Endothelial cell of umbilical vein (primary cell): ENCODE results near the gene FARP2. TPM values are rescaled to one million over a fixed set of nuclear protein-coding genes. Genes with fewer than 3 reads are reported as not detected.

Experiments used
- BruUV-seq: library from RNA; stranded (reverse); fragments of 400-500 nt; replicated peaks from 2 replicates; lab custom pipeline; 2021; lab: Mats Ljungman, UMichigan
- CTCF ChIA-PET: fragments of 300-600, 350-600 bp; sonication (Branson Sonifier 250); formaldehyde crosslinking; loops from one replicate; lab custom pipeline; 2021; ENCODE audit warnings: antibody characterized with exemption, inconsistent platforms; lab: Charles Lee
- POLR2A ChIA-PET: fragments of 300-600, 350-600 bp; sonication (Branson Sonifier 250); formaldehyde crosslinking; loops from one replicate; lab custom pipeline; 2021; ENCODE audit warnings: antibody characterized with exemption, inconsistent platforms; lab: Charles Lee
- DNase-seq: peaks from one replicate; pipeline ENCODE4 v3.0.0-alpha.2; 2011; ENCODE audit warnings: low read depth, low spot score
- FAIRE-seq: peaks from 2 replicates; lab custom pipeline; 2011; peaks lifted over from hg19 to GRCh38; lab: Jason Lieb, UNC
- H2AFZ ChIP-seq: 2 replicates; pipeline ENCODE4 v1.6.0; 2012; ENCODE audit warnings: low read depth, low read length, control low read depth, inconsistent platforms
- H3K27ac ChIP-seq: 2 replicates; pipeline ENCODE4 v1.5.1; 2011; ENCODE audit warnings: low read depth, mild to moderate bottlenecking, control low read depth, low read length, moderate library complexity; ENCODE audit not compliant: insufficient read depth
- H3K27me3 ChIP-seq, 2 experiments: 2 replicates each; pipeline versions ENCODE4 v1.6.0 to v1.6.1; 2011; ENCODE audit warnings: low read length in 2 of 2, mixed read lengths in 1 of 2; ENCODE audit not compliant: control insufficient read depth in 2 of 2, insufficient read depth in 2 of 2
- H3K36me3 ChIP-seq, 2 experiments: 2 replicates in 1 of 2; 3 replicates in 1 of 2; pipeline ENCODE4 v1.5.1; 2011; ENCODE audit warnings: low read length in 2 of 2, mild to moderate bottlenecking in 1 of 2, moderate library complexity in 1 of 2; ENCODE audit not compliant: control insufficient read depth in 2 of 2, insufficient read depth in 2 of 2; ENCODE audit errors: extremely low read depth in 1 of 2
- H3K4me1 ChIP-seq: 3 replicates; pipeline ENCODE4 v1.5.1; 2011; ENCODE audit warnings: mild to moderate bottlenecking, low read length; ENCODE audit not compliant: control insufficient read depth, insufficient read depth; ENCODE audit errors: extremely low read depth
- H3K4me2 ChIP-seq: 2 replicates; pipeline ENCODE4 v1.6.1; 2011; ENCODE audit warnings: low read length, control low read depth, mixed read lengths; ENCODE audit not compliant: insufficient read depth
- H3K4me3 ChIP-seq, 3 experiments: fragments of 200-600 bp in 1 of 3; sonication (generic), shearing (Covaris generic) in 1 of 3; replicated peaks in 1 of 3; 2 replicates each; pipeline ENCODE4 v1.5.1; 2011 to 2016; ENCODE audit warnings: control low read depth in 3 of 3, low read length in 3 of 3, mild to moderate bottlenecking in 2 of 3, inconsistent platforms in 1 of 3, low read depth in 1 of 3, moderate library complexity in 1 of 3; ENCODE audit not compliant: insufficient read depth in 1 of 3
- H3K79me2 ChIP-seq: 2 replicates; pipeline ENCODE4 v1.6.0; 2012; ENCODE audit warnings: low read length, inconsistent platforms; ENCODE audit not compliant: control insufficient read depth, insufficient read depth
- H3K9ac ChIP-seq: replicated peaks from 2 replicates; pipeline ENCODE3; 2011; ENCODE audit warnings: low read length, control low read depth; ENCODE audit not compliant: insufficient read depth; ENCODE audit errors: extremely low read depth
- H3K9me1 ChIP-seq: replicated peaks from 3 replicates; pipeline ENCODE4 v1.6.0; 2011; ENCODE audit warnings: mild to moderate bottlenecking, low read length; ENCODE audit not compliant: control insufficient read depth, insufficient read depth; ENCODE audit errors: extremely low read depth
- H3K9me3 ChIP-seq: replicated peaks from 2 replicates; pipeline ENCODE4 v1.5.1; 2012; ENCODE audit warnings: low read length, inconsistent platforms; ENCODE audit not compliant: control insufficient read depth, insufficient read depth
- H4K20me1 ChIP-seq: replicated peaks from 2 replicates; pipeline ENCODE3; 2011; ENCODE audit warnings: mild to moderate bottlenecking, low read length; ENCODE audit not compliant: control insufficient read depth, insufficient read depth; ENCODE audit errors: extremely low read depth
- EZH2 ChIP-seq: IDR thresholded peaks from 2 replicates; pipeline ENCODE4 v1.6.1; 2012; ENCODE audit warnings: borderline replicate concordance, low read depth, mild to moderate bottlenecking, moderate library complexity, low read length, inconsistent platforms; ENCODE audit not compliant: severe bottlenecking
- FOS ChIP-seq: IDR thresholded peaks from 2 replicates; pipeline ENCODE4 v1.6.1; 2011; ENCODE audit warnings: mild to moderate bottlenecking, low read length, moderate library complexity, borderline replicate concordance; ENCODE audit not compliant: insufficient read depth
- GATA2 ChIP-seq: IDR thresholded peaks from 2 replicates; pipeline ENCODE4 v1.7.0; 2011; ENCODE audit warnings: low read depth, mild to moderate bottlenecking, moderate library complexity, mixed read lengths, low read length; ENCODE audit not compliant: insufficient read length, insufficient read depth
- JUN ChIP-seq: IDR thresholded peaks from 2 replicates; pipeline ENCODE4 v1.6.1; 2011; ENCODE audit warnings: borderline replicate concordance, low read depth; ENCODE audit not compliant: insufficient read length, insufficient read depth
- MAX ChIP-seq: IDR thresholded peaks from 2 replicates; pipeline ENCODE4 v1.6.1; 2011; ENCODE audit not compliant: insufficient read depth, insufficient read length
- MYC ChIP-seq: IDR thresholded peaks from one replicate; pipeline ENCODE4 v1.6.1; 2011; ENCODE audit warnings: mild to moderate bottlenecking, low read depth, low read length
- POLR2A ChIP-seq: IDR thresholded peaks from 2 replicates; pipeline ENCODE4 v1.6.1; 2012; ENCODE audit warnings: low read depth, mild to moderate bottlenecking, control low read depth, low read length
- POLR2AphosphoS5 ChIP-seq: IDR thresholded peaks from 2 replicates; pipeline ENCODE4 v1.6.1; 2012; ENCODE audit warnings: low read depth, mild to moderate bottlenecking, control low read depth, low read length, moderate library complexity; ENCODE audit not compliant: insufficient read depth
- dilution Hi-C: fragments of 300-500 bp; cut with MboI; formaldehyde crosslinking; loops from one replicate; pipeline ENCODE4 v1.15.0; 2019; ENCODE audit warnings: low sequenced_read_pairs; ENCODE audit not compliant: extremely low pct_ligation_motif_present
- intact Hi-C: fragments of 100-400 bp; cut with micrococcal nuclease; formaldehyde crosslinking; loops from one replicate; pipeline ENCODE4 v1.10.0; 2022
- polyA plus RNA-seq, 4 experiments: library from polyadenylated mRNA; depleted of rRNA in 3 of 4; stranded (reverse) in 3 of 4; unstranded in 1 of 4; fragments of >200 nt; gene quantifications; 2 replicates each; pipeline versions ENCODE4 v1.2.1 to v1.2.3, GENCODE V29; 2011 to 2012; ENCODE audit warnings: missing spikeins in 1 of 4
- total RNA-seq: library from RNA; stranded (reverse); gene quantifications from 2 replicates; pipeline ENCODE4 v1.2.3, GENCODE V29; 2021
- TF ChIP-seq, protein P1 (sequence below), 2 donors: IDR thresholded peaks; 1 replicate in 1 of 2; 2 replicates in 1 of 2; pipeline ENCODE4 v1.5.1; 2011; ENCODE audit warnings: low read length in 2 of 2, mild to moderate bottlenecking in 2 of 2, moderate library complexity in 2 of 2, control low read depth in 1 of 2, inconsistent platforms in 1 of 2, low read depth in 1 of 2; ENCODE audit not compliant: insufficient read depth in 1 of 2; ENCODE audit errors: extremely low read depth in 1 of 2

The FARP2 gene
- total and polyA plus RNA-seq, 2 donors (not counting 3 experiments of a cell fraction or from before 2014, with no cell fraction given), result 15.3 to 45.3 TPM

- Histone ChIP-seq H2AFZ (peak within 1 kb of the TSS; percentile 50), H4K20me1 (peaks cover 7% of the 10 kb centered on the region), H3K9me1 (no peaks in the 10 kb centered on the region), H3K4me1 (peaks cover 43% of the 10 kb centered on the region), H3K27ac (peak within 1 kb of the TSS; percentile 90), H3K27me3 (no peaks in the 10 kb centered on the region), H3K36me3 (no peaks in the 10 kb centered on the region), H3K79me2 (peaks cover 89% of the 10 kb centered on the region), H3K9ac (peak within 1 kb of the TSS; percentile 98), H3K9me3 (no peaks in the 10 kb centered on the region), H3K4me2 (peak within 1 kb of the TSS; percentile 96), H3K4me3 (peak within 1 kb of the TSS; percentile 67 to 93 (median 92))
- dilution Hi-C loops (no loop called here), intact Hi-C loops (loop anchor here (1.0 to 10.0 kb wide), 8 partner anchors 40 to 754 kb away; partner anchors contain the start of genes ATG4B, DUSP28, FARP2 and ING5)
- ChIA-PET POLR2A (interaction anchor here (1.5 kb wide), 1 partner anchor 57 kb away, joined by 4 read pairs; no protein-coding TSS in a partner anchor), CTCF (interaction anchor here (0.6 to 1.8 kb wide), 2 partner anchors 25 to 41 kb away, joined by 3 to 4 read pairs; no protein-coding TSS in a partner anchor)
- no TSS peak for BruUV-seq
- peak; percentile 85 for DNase-seq
- TF ChIP-seq POLR2AphosphoS5 (peak; percentile 71), POLR2A (peak; percentile 69), MYC (no peak)
- no peak for FAIRE-seq
These were observed 40.0 kb upstream of the FARP2 start, which contains the start of gene SEPTIN2 for GRCh38 chr2:241315879-241316631. TSS of gene SEPTIN2 (plus strand) at chr2:241315925. CDS start at chr2:241324233, 8,308 bp downstream.

DNA sequence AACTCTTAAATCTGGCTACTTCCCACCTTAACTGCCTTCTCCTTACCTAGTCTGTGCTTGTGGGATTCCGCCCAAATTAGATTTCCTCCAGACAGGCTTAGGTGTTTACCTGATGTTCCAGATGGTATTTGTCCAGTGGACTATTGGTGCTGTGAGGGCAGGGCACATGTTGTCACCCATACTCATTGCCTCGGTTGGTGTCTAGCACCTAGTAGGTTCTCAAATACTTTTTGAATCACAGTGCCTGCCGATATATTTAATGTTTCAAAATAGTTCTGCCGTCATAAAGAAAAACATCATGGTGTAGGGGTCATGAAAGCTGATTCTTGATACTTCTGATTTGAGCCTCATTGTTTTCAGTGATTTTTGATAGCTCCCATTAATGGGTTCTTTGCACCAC is 39.3 kb upstream of the FARP2 start:
- Histone ChIP-seq H3K79me2 (peaks cover 89% of the 10 kb centered on the region), H3K27ac (peak overlapping the region; percentile 36), H3K27me3 (no peaks in the 10 kb centered on the region), H2AFZ (no peak overlapping the region), H4K20me1 (peaks cover 9% of the 10 kb centered on the region), H3K9me3 (no peaks in the 10 kb centered on the region), H3K4me3 (peak overlapping the region; percentile 35 to 93 (median 92)), H3K9ac (peak overlapping the region; percentile 77), H3K4me1 (peaks cover 51% of the 10 kb centered on the region), H3K4me2 (peak overlapping the region; percentile 96), H3K36me3 (no peaks in the 10 kb centered on the region), H3K9me1 (no peaks in the 10 kb centered on the region)
- DNase-seq, result no peak
- CTCF ChIA-PET, result interaction anchor here (0.6 to 1.8 kb wide), 2 partner anchors 24 to 42 kb away, joined by 3 to 4 read pairs; no protein-coding TSS in a partner anchor
- TSS peak; percentile 34 for BruUV-seq
- intact Hi-C loops, result loop anchor here (5.0 to 10.0 kb wide), 3 partner anchors 385 to 755 kb away; partner anchors contain the start of genes DUSP28 and ING5
- TF ChIP-seq MAX (no peak), GATA2 (no peak), JUN (no peak), EZH2 (no peak), POLR2AphosphoS5 (no peak), MYC (no peak), FOS (no peak), POLR2A (no peak)
- TF ChIP-seq, protein P1, sequence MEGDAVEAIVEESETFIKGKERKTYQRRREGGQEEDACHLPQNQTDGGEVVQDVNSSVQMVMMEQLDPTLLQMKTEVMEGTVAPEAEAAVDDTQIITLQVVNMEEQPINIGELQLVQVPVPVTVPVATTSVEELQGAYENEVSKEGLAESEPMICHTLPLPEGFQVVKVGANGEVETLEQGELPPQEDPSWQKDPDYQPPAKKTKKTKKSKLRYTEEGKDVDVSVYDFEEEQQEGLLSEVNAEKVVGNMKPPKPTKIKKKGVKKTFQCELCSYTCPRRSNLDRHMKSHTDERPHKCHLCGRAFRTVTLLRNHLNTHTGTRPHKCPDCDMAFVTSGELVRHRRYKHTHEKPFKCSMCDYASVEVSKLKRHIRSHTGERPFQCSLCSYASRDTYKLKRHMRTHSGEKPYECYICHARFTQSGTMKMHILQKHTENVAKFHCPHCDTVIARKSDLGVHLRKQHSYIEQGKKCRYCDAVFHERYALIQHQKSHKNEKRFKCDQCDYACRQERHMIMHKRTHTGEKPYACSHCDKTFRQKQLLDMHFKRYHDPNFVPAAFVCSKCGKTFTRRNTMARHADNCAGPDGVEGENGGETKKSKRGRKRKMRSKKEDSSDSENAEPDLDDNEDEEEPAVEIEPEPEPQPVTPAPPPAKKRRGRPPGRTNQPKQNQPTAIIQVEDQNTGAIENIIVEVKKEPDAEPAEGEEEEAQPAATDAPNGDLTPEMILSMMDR (IDR thresholded peaks at IDR 0.05; ENCODE audit: extremely low read depth in 1 of 2, insufficient read depth in 1 of 2, low read depth in 1 of 2, low read length in 2 of 2), result no peak
- POLR2A ChIA-PET, result no interaction called here
- dilution Hi-C loops, result no loop called here
- no peak for FAIRE-seq
